Endothelial cell of umbilical vein (primary cell): ENCODE measurements around the gene ALOX5AP.

Source experiments
- EZH2 ChIP-seq: IDR thresholded peaks from 2 replicates; pipeline ENCODE4 v1.6.1; 2012; ENCODE audit warnings: borderline replicate concordance, low read depth, mild to moderate bottlenecking, moderate library complexity, low read length, inconsistent platforms; ENCODE audit not compliant: severe bottlenecking
- GATA2 ChIP-seq: IDR thresholded peaks from 2 replicates; pipeline ENCODE4 v1.7.0; 2011; ENCODE audit warnings: low read depth, mild to moderate bottlenecking, moderate library complexity, mixed read lengths, low read length; ENCODE audit not compliant: insufficient read length, insufficient read depth
- POLR2A ChIP-seq: IDR thresholded peaks from 2 replicates; pipeline ENCODE4 v1.6.1; 2012; ENCODE audit warnings: low read depth, mild to moderate bottlenecking, control low read depth, low read length
- POLR2AphosphoS5 ChIP-seq: IDR thresholded peaks from 2 replicates; pipeline ENCODE4 v1.6.1; 2012; ENCODE audit warnings: low read depth, mild to moderate bottlenecking, control low read depth, low read length, moderate library complexity; ENCODE audit not compliant: insufficient read depth
- TF ChIP-seq, protein P1 (sequence below): IDR thresholded peaks from 2 replicates; pipeline ENCODE4 v1.6.1; 2011; ENCODE audit not compliant: insufficient read depth, insufficient read length
- TF ChIP-seq, protein P2 (sequence below), 2 donors: IDR thresholded peaks; 1 replicate in 1 of 2; 2 replicates in 1 of 2; pipeline ENCODE4 v1.5.1; 2011; ENCODE audit warnings: low read length in 2 of 2, mild to moderate bottlenecking in 2 of 2, moderate library complexity in 2 of 2, control low read depth in 1 of 2, inconsistent platforms in 1 of 2, low read depth in 1 of 2; ENCODE audit not compliant: insufficient read depth in 1 of 2; ENCODE audit errors: extremely low read depth in 1 of 2

DNA sequence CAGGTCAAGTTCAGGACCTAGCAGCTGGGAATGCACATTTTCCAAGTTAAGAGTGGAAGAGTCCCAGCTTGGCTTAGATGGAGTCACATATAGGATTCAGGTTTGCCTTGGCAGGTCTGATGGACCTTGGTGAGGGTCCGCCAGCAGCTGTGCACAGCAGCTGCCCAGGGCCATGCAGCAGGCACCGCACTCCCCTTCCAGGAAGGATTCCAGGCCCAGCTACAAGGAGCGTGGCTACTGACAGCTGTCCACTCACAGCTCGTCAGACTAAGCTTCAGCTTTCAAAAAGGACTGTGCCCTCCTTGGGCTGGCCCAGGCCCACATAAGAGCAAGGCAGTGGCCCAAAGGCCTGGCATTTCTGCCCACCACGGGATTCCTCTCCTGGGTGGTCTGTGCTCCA, 68.4 kb downstream of the ALOX5AP start:
- TF ChIP-seq GATA2 (no peak), POLR2AphosphoS5 (no peak), EZH2 (no peak), POLR2A (no peak)
- TF ChIP-seq, protein P1, sequence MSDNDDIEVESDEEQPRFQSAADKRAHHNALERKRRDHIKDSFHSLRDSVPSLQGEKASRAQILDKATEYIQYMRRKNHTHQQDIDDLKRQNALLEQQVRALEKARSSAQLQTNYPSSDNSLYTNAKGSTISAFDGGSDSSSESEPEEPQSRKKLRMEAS, result no peak
- TF ChIP-seq, protein P2, sequence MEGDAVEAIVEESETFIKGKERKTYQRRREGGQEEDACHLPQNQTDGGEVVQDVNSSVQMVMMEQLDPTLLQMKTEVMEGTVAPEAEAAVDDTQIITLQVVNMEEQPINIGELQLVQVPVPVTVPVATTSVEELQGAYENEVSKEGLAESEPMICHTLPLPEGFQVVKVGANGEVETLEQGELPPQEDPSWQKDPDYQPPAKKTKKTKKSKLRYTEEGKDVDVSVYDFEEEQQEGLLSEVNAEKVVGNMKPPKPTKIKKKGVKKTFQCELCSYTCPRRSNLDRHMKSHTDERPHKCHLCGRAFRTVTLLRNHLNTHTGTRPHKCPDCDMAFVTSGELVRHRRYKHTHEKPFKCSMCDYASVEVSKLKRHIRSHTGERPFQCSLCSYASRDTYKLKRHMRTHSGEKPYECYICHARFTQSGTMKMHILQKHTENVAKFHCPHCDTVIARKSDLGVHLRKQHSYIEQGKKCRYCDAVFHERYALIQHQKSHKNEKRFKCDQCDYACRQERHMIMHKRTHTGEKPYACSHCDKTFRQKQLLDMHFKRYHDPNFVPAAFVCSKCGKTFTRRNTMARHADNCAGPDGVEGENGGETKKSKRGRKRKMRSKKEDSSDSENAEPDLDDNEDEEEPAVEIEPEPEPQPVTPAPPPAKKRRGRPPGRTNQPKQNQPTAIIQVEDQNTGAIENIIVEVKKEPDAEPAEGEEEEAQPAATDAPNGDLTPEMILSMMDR (IDR thresholded peaks at IDR 0.05; ENCODE audit: extremely low read depth in 1 of 2, insufficient read depth in 1 of 2, low read depth in 1 of 2, low read length in 2 of 2), result no peak
